ENCODE data around the gene SMTNL2. TPM values are rescaled to one million over a fixed set of nuclear protein-coding genes. Genes with fewer than 3 reads are reported as not detected.

The SMTNL2 gene
- total RNA-seq, 1 donor from 2014 or later, result 1.7 TPM

DNA sequence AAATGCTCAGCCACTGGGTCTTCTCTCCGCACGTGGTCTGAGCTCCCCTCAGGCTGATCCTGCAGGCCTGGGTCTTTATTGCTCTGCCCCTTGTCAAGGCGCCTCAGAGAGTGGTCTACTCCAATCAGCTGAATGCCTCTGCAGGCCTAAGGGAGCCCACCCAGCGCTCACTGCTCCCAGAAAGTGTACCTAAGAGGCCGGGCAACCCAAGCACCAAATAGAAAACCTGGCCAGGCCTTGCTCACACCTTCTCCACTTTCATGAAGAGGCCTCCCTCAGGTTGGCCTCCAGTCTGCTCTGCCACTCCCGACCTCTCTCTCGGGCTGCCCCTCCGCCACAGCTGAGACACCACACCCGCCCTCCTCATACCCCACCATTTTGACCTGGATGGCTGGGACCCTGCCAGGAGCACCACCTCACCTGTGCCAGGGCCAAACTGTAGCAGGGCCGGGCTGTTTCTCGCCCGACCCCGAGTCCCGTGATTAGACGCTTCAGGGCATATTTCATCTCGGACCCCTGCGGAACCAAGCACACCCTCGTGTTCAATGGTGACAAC is 29.8 kb upstream of the SMTNL2 start:
- Mint-ChIP-seq H3K9me3 (ENCODE audit: unreplicated experiment) (no peaks in the 10 kb centered on the region), H3K36me3 (ENCODE audit: unreplicated experiment) (peaks cover 18% of the 10 kb centered on the region), H3K4me1 (ENCODE audit: unreplicated experiment) (peaks cover 25% of the 10 kb centered on the region), H3K4me3 (ENCODE audit: unreplicated experiment) (peak overlapping the region; percentile 91), H3K27me3 (ENCODE audit: unreplicated experiment) (no peaks in the 10 kb centered on the region), H3K27ac (ENCODE audit: unreplicated experiment) (peak overlapping the region; percentile 17)
- DNase-seq (ENCODE audit: extremely low spot score, unreplicated experiment), result no peak
- TF ChIP-seq, protein P1, sequence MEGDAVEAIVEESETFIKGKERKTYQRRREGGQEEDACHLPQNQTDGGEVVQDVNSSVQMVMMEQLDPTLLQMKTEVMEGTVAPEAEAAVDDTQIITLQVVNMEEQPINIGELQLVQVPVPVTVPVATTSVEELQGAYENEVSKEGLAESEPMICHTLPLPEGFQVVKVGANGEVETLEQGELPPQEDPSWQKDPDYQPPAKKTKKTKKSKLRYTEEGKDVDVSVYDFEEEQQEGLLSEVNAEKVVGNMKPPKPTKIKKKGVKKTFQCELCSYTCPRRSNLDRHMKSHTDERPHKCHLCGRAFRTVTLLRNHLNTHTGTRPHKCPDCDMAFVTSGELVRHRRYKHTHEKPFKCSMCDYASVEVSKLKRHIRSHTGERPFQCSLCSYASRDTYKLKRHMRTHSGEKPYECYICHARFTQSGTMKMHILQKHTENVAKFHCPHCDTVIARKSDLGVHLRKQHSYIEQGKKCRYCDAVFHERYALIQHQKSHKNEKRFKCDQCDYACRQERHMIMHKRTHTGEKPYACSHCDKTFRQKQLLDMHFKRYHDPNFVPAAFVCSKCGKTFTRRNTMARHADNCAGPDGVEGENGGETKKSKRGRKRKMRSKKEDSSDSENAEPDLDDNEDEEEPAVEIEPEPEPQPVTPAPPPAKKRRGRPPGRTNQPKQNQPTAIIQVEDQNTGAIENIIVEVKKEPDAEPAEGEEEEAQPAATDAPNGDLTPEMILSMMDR (IDR thresholded peaks at IDR 0.05), result no peak

DNA sequence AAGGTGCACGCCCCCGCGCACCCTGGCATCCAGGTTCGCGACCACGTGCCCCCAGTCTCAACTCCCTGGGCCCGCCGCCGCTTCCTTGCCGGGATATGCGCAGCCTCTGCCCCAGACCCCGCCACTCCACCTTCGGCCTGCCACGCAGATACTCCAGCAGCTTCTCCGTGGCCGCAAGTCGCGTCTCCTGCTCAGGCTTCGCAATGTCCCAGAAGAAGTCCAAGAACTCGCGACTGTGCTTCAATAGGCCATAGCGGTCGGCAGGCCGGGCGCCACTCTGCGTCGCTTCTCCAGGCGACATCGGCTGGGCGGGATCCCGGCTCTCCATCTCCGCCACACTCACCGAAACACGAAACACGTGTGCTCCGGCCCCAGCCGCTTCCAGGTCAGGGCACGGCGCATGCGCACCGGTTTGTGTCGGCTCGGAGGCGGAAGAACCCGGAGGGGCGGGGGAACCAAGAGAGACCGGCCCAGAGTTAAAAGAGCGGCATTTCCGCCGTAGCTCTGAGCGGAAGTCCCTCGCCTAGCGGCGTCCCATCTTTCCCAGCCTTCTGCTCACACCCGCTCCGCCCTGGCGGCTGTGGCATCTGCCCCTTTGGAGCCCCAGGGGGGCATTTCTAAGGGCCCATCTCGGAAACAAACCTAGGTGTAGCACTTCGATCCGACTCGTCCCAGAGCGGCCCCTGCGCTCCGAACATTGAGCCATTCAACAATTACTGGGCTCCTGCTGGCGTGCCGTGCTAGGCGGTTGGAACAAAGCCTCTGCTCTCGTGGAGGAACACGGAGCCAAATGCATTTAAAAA is 29.1 kb upstream of the SMTNL2 start, which contains the start of gene MYBBP1A:
MYBBP1A (minus strand) TSS at position 388 of the 803 bp plus-strand sequence; CDS start at position 328, 60 bp downstream.
- H3K9me3 Mint-ChIP-seq (ENCODE audit: unreplicated experiment), result no peaks in the 10 kb centered on the region
- peaks cover 25% of the 10 kb centered on the region for H3K4me1 Mint-ChIP-seq (ENCODE audit: unreplicated experiment)
- peak within 1 kb of the TSS; percentile 91 for H3K4me3 Mint-ChIP-seq (ENCODE audit: unreplicated experiment)
- DNase-seq (ENCODE audit: extremely low spot score, unreplicated experiment), result peak; percentile 99
- no peaks in the 10 kb centered on the region for H3K27me3 Mint-ChIP-seq (ENCODE audit: unreplicated experiment)
- peak within 1 kb of the TSS; percentile 93 for H3K27ac Mint-ChIP-seq (ENCODE audit: unreplicated experiment)
- H3K36me3 Mint-ChIP-seq (ENCODE audit: unreplicated experiment), result peaks cover 14% of the 10 kb centered on the region
- TF ChIP-seq, protein P1 (IDR thresholded peaks at IDR 0.05), result peak; percentile 52

GRCh38 chr17:4555873-4556759 is 28.2 kb upstream of the SMTNL2 start:
- H3K4me3 Mint-ChIP-seq (ENCODE audit: unreplicated experiment), result peak overlapping the region; percentile 91
- DNase-seq (ENCODE audit: extremely low spot score, unreplicated experiment), result no peak

DNA sequence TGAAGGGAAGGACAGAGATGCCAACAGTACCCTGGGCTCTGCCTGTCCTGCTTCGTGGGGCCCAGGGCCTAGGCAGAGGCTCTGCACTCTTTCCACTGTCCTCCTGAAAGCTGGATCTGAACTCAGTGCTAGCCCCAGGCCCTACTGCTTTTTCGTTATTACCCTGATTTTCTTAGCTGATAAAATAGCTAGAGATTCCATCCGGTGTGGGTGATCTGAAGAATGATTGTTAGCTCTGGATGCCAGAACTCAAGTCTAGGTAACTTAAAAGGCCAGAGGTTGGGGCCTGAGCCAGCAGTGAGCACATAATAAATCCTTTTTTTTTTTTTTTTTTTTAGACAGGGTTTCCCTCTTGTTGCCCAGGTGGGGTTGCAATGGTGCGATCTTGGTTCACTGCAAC is 27.3 kb upstream of the SMTNL2 start:
- Mint-ChIP-seq H3K27me3 (ENCODE audit: unreplicated experiment) (peaks cover 10% of the 10 kb centered on the region), H3K36me3 (ENCODE audit: unreplicated experiment) (peaks cover 8% of the 10 kb centered on the region), H3K27ac (ENCODE audit: unreplicated experiment) (no peak overlapping the region), H3K4me3 (ENCODE audit: unreplicated experiment) (no peak overlapping the region), H3K4me1 (ENCODE audit: unreplicated experiment) (peaks cover 25% of the 10 kb centered on the region), H3K9me3 (ENCODE audit: unreplicated experiment) (no peaks in the 10 kb centered on the region)
- DNase-seq (ENCODE audit: extremely low spot score, unreplicated experiment), result no peak
- TF ChIP-seq, protein P1 (IDR thresholded peaks at IDR 0.05), result no peak

More at GRCh38 chr17:4555873-4556759, 28.2 kb upstream of the SMTNL2 start:
- TF ChIP-seq, protein P1 (IDR thresholded peaks at IDR 0.05), result no peak
- peaks cover 25% of the 10 kb centered on the region for H3K4me1 Mint-ChIP-seq (ENCODE audit: unreplicated experiment)
- peaks cover 3% of the 10 kb centered on the region for H3K27me3 Mint-ChIP-seq (ENCODE audit: unreplicated experiment)
- H3K9me3 Mint-ChIP-seq (ENCODE audit: unreplicated experiment), result no peaks in the 10 kb centered on the region
- peak overlapping the region; percentile 93 for H3K27ac Mint-ChIP-seq (ENCODE audit: unreplicated experiment)
- peaks cover 10% of the 10 kb centered on the region for H3K36me3 Mint-ChIP-seq (ENCODE audit: unreplicated experiment)

Measured in osteocyte (in vitro differentiated cells).